Measurements from ENCODE around the gene RPP25L.
A peak's percentile ranks its signal among the peaks of the same experiment; 100 is the strongest.

The RPP25L gene

GRCh38 chr9:34637356-34638137 is 25.6 kb upstream of the RPP25L start, which contains the start of gene SIGMAR1:
SIGMAR1 (minus strand) TSS chr9:34637787; CDS start chr9:34637697, 90 bp downstream.
- peak; percentile 89 for DNase-seq

- DNase-seq, result no peak
These were observed 25.0 kb upstream of the RPP25L start for GRCh38 chr9:34636791-34637355.

GRCh38 chr9:34635556-34635955 is 23.7 kb upstream of the RPP25L start:
- DNase-seq, result no peak

- DNase-seq, result no peak
These were observed 22.8 kb upstream of the RPP25L start for GRCh38 chr9:34634551-34635248.

- peak; percentile 72 for DNase-seq
These were observed 22.1 kb upstream of the RPP25L start for GRCh38 chr9:34633851-34634550.

- DNase-seq, result no peak
These were observed 21.3 kb upstream of the RPP25L start for GRCh38 chr9:34633166-34633565.

GRCh38 chr9:34630402-34631154 is 18.7 kb upstream of the RPP25L start:
- no peak for DNase-seq

- no peak for DNase-seq
These were observed 17.6 kb upstream of the RPP25L start for GRCh38 chr9:34629491-34629808.

GRCh38 chr9:34628656-34629490 is 17.0 kb upstream of the RPP25L start, which contains the start of gene ARID3C:
ARID3C (minus strand) TSS chr9:34629066; CDS start chr9:34628014, 1,052 bp downstream.
- no peak for DNase-seq

GRCh38 chr9:34627716-34628655 is 16.1 kb upstream of the RPP25L start:
- no peak for DNase-seq

GRCh38 chr9:34625186-34625486 is 13.2 kb upstream of the RPP25L start:
- DNase-seq, result no peak

- DNase-seq, result no peak
These were observed 12.7 kb upstream of the RPP25L start for GRCh38 chr9:34624475-34625185.

- no peak for DNase-seq
These were observed 11.7 kb upstream of the RPP25L start for GRCh38 chr9:34623374-34624235.

- DNase-seq, result peak; percentile 89
These were observed 8.4 kb upstream of the RPP25L start, which contains the start of gene DCTN3 for GRCh38 chr9:34620061-34620994. DCTN3 (minus strand) TSS chr9:34620495; CDS start chr9:34620464, 31 bp downstream.

- DNase-seq, result no peak
These were observed 3.2 kb upstream of the RPP25L start for GRCh38 chr9:34615132-34615531.

GRCh38 chr9:34612788-34613390 is 992 bp upstream of the RPP25L start:
- DNase-seq, result peak; percentile 68

- no peak for DNase-seq
These were observed 566 bp downstream of the RPP25L start for GRCh38 chr9:34611251-34611810.

Measured in effector CD4-positive, alpha-beta T cell (primary cell).